ENCODE results near the gene EVA1C. TPM values are rescaled to one million over a fixed set of nuclear protein-coding genes. Genes with fewer than 3 reads are reported as not detected.

The EVA1C gene
- total RNA-seq, 1 donor from 2014 or later = 1.2 TPM

- Mint-ChIP-seq H3K27me3 (ENCODE audit: insufficient read depth, low read depth) (peaks cover 3% of the 10 kb centered on the region), H3K9me3 (no peaks in the 10 kb centered on the region), H3K4me3 (no peak overlapping the region), H3K27ac (peak overlapping the region; percentile 89), H3K36me3 (no peaks in the 10 kb centered on the region), H3K4me1 (peaks cover 6% of the 10 kb centered on the region)
- Histone ChIP-seq H3K27me3 (no peaks in the 10 kb centered on the region), H3K4me3 (no peak overlapping the region), H3K4me1 (no peaks in the 10 kb centered on the region), H3K79me2 (ENCODE audit: low read depth) (no peaks in the 10 kb centered on the region), H3K4me2 (no peak overlapping the region), H3K27ac (no peak overlapping the region), H3K9ac (no peak overlapping the region), H2AFZ (replicated peaks) (no peak overlapping the region), H3F3A (ENCODE audit: low read depth) (no peaks in the 10 kb centered on the region), H4K20me1 (ENCODE audit: low read depth) (no peaks in the 10 kb centered on the region), H3K9me3 (ENCODE audit: low read depth) (no peaks in the 10 kb centered on the region), H3K36me3 (no peaks in the 10 kb centered on the region)
- TF ChIP-seq CTCF (IDR thresholded peaks at IDR 0.05) (no peak), EZH2 (IDR thresholded peaks at IDR 0.05) (no peak), EZH2phosphoT487 (IDR thresholded peaks at IDR 0.05) (no peak)
- DNase-seq (ENCODE audit: low spot score) = no peak
Observed at GRCh38 chr21:32482565-32483292, 70.2 kb downstream of the EVA1C start.

- no peak for DNase-seq (ENCODE audit: low spot score)
- H3K4me1 ChIP-seq = no peaks in the 10 kb centered on the region
- Mint-ChIP-seq H3K36me3 (no peaks in the 10 kb centered on the region), H3K4me1 (peaks cover 6% of the 10 kb centered on the region), H3K4me3 (no peak overlapping the region), H3K27me3 (ENCODE audit: insufficient read depth, low read depth) (peaks cover 3% of the 10 kb centered on the region), H3K27ac (no peak overlapping the region), H3K9me3 (no peaks in the 10 kb centered on the region)
- H3K4me2 ChIP-seq = no peak overlapping the region
- no peaks in the 10 kb centered on the region for H3K27me3 ChIP-seq
- no peaks in the 10 kb centered on the region for H3K9me3 ChIP-seq (ENCODE audit: low read depth)
- H3K9ac ChIP-seq = no peak overlapping the region
- no peaks in the 10 kb centered on the region for H3K79me2 ChIP-seq (ENCODE audit: low read depth)
- no peak overlapping the region for H3K27ac ChIP-seq
- no peaks in the 10 kb centered on the region for H3F3A ChIP-seq (ENCODE audit: low read depth)
- H3K36me3 ChIP-seq = no peaks in the 10 kb centered on the region
- no peak for TF ChIP-seq CTCF (IDR thresholded peaks at IDR 0.05)
- no peak for TF ChIP-seq EZH2 (IDR thresholded peaks at IDR 0.05)
- no peak for TF ChIP-seq EZH2phosphoT487 (IDR thresholded peaks at IDR 0.05)
- H3K4me3 ChIP-seq = no peak overlapping the region
- H2AFZ ChIP-seq (replicated peaks) = no peak overlapping the region
- H4K20me1 ChIP-seq (ENCODE audit: low read depth) = no peaks in the 10 kb centered on the region
Observed at GRCh38 chr21:32483293-32483595, 70.7 kb downstream of the EVA1C start.

GRCh38 chr21:32484706-32485380 lies 72.3 kb downstream of the EVA1C start:
- TF ChIP-seq CTCF (IDR thresholded peaks at IDR 0.05) (no peak), EZH2 (IDR thresholded peaks at IDR 0.05) (no peak), EZH2phosphoT487 (IDR thresholded peaks at IDR 0.05) (no peak)

More at GRCh38 chr21:32484706-32485380, 72.3 kb downstream of the EVA1C start:
- Histone ChIP-seq H3K4me2 (no peak overlapping the region), H3K36me3 (no peaks in the 10 kb centered on the region), H2AFZ (replicated peaks) (no peak overlapping the region), H3K4me3 (no peak overlapping the region), H4K20me1 (ENCODE audit: low read depth) (no peaks in the 10 kb centered on the region), H3K79me2 (ENCODE audit: low read depth) (no peaks in the 10 kb centered on the region), H3K9ac (no peak overlapping the region), H3K9me3 (ENCODE audit: low read depth) (no peaks in the 10 kb centered on the region), H3K4me1 (no peaks in the 10 kb centered on the region), H3F3A (ENCODE audit: low read depth) (no peaks in the 10 kb centered on the region), H3K27me3 (no peaks in the 10 kb centered on the region), H3K27ac (no peak overlapping the region)
- no peak overlapping the region for H3K4me3 Mint-ChIP-seq
- H3K27ac Mint-ChIP-seq = no peak overlapping the region
- peaks cover 6% of the 10 kb centered on the region for H3K4me1 Mint-ChIP-seq
- no peaks in the 10 kb centered on the region for H3K36me3 Mint-ChIP-seq
- no peaks in the 10 kb centered on the region for H3K27me3 Mint-ChIP-seq (ENCODE audit: insufficient read depth, low read depth)
- no peak for DNase-seq (ENCODE audit: low spot score)
- H3K9me3 Mint-ChIP-seq = peaks cover 8% of the 10 kb centered on the region

Data from neural progenitor cell (in vitro differentiated cells).